Astrocyte (in vitro differentiated cells and primary cell): ENCODE data around the gene PSG1. TPM values are rescaled to one million over a fixed set of nuclear protein-coding genes. Genes with fewer than 3 reads are reported as not detected.
A peak's percentile ranks its signal among the peaks of the same experiment; 100 is the strongest.
"Not testable (repeated sequence)": the region's sequence is repeated elsewhere in the genome, so short reads cannot be mapped to it uniquely, and the experiment has no call there.

Experiments
- DNase-seq: peaks from one replicate; pipeline ENCODE4 v3.0.0-alpha.2; 2010; ENCODE audit warnings: low read depth
- FAIRE-seq: peaks from 2 replicates; lab custom pipeline; 2011; peaks lifted over from hg19 to GRCh38; lab: Jason Lieb, UNC
- H2AFZ ChIP-seq: 2 replicates; pipeline ENCODE4 v1.6.0; 2012; ENCODE audit warnings: low read depth, low read length, inconsistent platforms
- H3K27ac ChIP-seq: 2 replicates; pipeline ENCODE4 v1.5.1; 2011; ENCODE audit warnings: low read depth, low read length, inconsistent platforms
- H3K27me3 ChIP-seq: 2 replicates; pipeline ENCODE4 v1.6.0; 2011; ENCODE audit warnings: low read length, inconsistent platforms; ENCODE audit not compliant: insufficient read depth
- H3K36me3 ChIP-seq: 2 replicates; pipeline ENCODE4 v1.5.1; 2011; ENCODE audit warnings: low read length, inconsistent platforms; ENCODE audit not compliant: insufficient read depth
- H3K4me1 ChIP-seq: 2 replicates; pipeline ENCODE4 v1.5.1; 2011; ENCODE audit warnings: low read length, inconsistent platforms; ENCODE audit not compliant: insufficient read depth
- H3K4me2 ChIP-seq: 2 replicates; pipeline ENCODE4 v1.6.0; 2012; ENCODE audit warnings: low read length, inconsistent platforms
- H3K4me3 ChIP-seq: 2 replicates; pipeline ENCODE4 v1.5.1; 2011; ENCODE audit warnings: low read depth, mild to moderate bottlenecking, low read length, inconsistent platforms; ENCODE audit not compliant: insufficient read depth
- H3K79me2 ChIP-seq: 2 replicates; pipeline ENCODE4 v1.6.0; 2012; ENCODE audit warnings: mild to moderate bottlenecking, low read length, inconsistent platforms; ENCODE audit not compliant: insufficient read depth
- H3K9ac ChIP-seq: 2 replicates; pipeline ENCODE4 v1.6.0; 2012; ENCODE audit warnings: mild to moderate bottlenecking, low read length, inconsistent platforms
- H3K9me3 ChIP-seq: 2 replicates; pipeline ENCODE4 v1.5.1; 2012; ENCODE audit warnings: low read depth, mild to moderate bottlenecking, low read length, inconsistent platforms; ENCODE audit not compliant: insufficient read depth
- H4K20me1 ChIP-seq: 2 replicates; pipeline ENCODE4 v1.6.0; 2012; ENCODE audit warnings: low read length, inconsistent platforms; ENCODE audit not compliant: insufficient read depth
- H3K27ac Mint-ChIP-seq: one replicate; pipeline ENCODE4 v1.8.0; 2021; ENCODE audit warnings: mild to moderate bottlenecking, mixed read lengths; ENCODE audit not compliant: unreplicated experiment
- H3K27me3 Mint-ChIP-seq: one replicate; pipeline ENCODE4 v1.8.0; 2021; ENCODE audit warnings: low read depth, mixed read lengths; ENCODE audit not compliant: unreplicated experiment
- H3K36me3 Mint-ChIP-seq: one replicate; pipeline ENCODE4 v1.8.0; 2021; ENCODE audit warnings: low read depth, mixed read lengths; ENCODE audit not compliant: unreplicated experiment
- H3K4me1 Mint-ChIP-seq: one replicate; pipeline ENCODE4 v1.8.0; 2021; ENCODE audit warnings: low read depth, mixed read lengths; ENCODE audit not compliant: unreplicated experiment
- H3K4me3 Mint-ChIP-seq: one replicate; pipeline ENCODE4 v1.8.0; 2021; ENCODE audit warnings: mild to moderate bottlenecking, moderate library complexity, mixed read lengths; ENCODE audit not compliant: unreplicated experiment
- H3K9me3 Mint-ChIP-seq: one replicate; pipeline ENCODE4 v1.8.0; 2021; ENCODE audit warnings: mild to moderate bottlenecking, mixed read lengths; ENCODE audit not compliant: unreplicated experiment
- total RNA-seq: library from RNA; stranded (reverse); gene quantifications from 2 replicates; pipeline ENCODE4 v1.2.1, GENCODE V29; 2021

The PSG1 gene
- total RNA-seq, 1 donor from 2014 or later, result 0.52 TPM

DNA sequence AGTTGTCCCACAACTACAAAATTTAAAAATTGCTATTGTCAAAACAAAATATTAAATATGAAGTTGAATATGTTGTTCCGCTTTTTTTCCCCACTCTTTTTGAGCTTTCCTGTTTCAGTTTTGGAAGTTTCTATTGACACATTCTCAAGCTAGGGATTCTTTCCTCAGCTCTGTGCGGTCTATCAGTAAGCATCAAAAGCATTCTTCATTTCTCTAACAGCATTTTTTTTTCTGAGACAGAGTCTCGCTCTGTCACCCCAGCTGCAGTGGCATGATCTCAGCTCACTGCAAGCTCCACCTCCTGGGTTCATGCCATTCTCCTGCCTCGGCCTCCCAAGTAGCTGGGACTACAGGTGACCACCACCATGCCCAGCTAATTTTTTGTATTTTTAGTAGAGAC, 33.4 kb upstream of the PSG1 start:
- not testable (repeated sequence) for FAIRE-seq, H3K27ac ChIP-seq, H3K36me3 ChIP-seq, H3K27me3 ChIP-seq, H3K4me1 ChIP-seq, H3K4me1 Mint-ChIP-seq, H3K4me2 ChIP-seq, H3K9ac ChIP-seq, H3K4me3 ChIP-seq, H3K27ac Mint-ChIP-seq, H3K27me3 Mint-ChIP-seq, DNase-seq, H3K9me3 ChIP-seq, H3K36me3 Mint-ChIP-seq, H4K20me1 ChIP-seq, H3K4me3 Mint-ChIP-seq, H2AFZ ChIP-seq, H3K9me3 Mint-ChIP-seq, H3K79me2 ChIP-seq

DNA sequence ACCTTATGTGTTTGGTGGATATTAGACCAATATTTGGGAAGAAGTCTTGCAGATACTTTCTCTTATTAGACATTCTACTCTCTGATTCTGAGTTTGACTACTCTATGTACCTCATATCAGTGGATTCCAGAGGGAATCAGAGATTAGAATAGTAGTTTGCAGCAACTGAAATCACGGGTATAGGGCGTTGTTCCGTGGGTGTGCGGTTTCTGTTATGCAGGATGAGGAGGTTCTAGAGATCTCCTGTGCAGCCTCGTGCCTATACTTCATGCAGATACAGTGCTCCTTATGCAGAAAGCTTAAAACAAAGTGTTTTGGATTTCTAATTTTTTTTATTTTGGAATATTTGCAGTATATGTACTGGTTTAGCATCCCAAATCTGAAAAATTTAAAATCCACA, 32.2 kb upstream of the PSG1 start:
- not testable (repeated sequence) for H3K9me3 ChIP-seq, H3K4me3 ChIP-seq, H3K79me2 ChIP-seq, H3K4me1 ChIP-seq, H3K27ac Mint-ChIP-seq, H3K27ac ChIP-seq, H4K20me1 ChIP-seq, H3K36me3 ChIP-seq, H3K36me3 Mint-ChIP-seq, DNase-seq, H3K27me3 Mint-ChIP-seq, H3K27me3 ChIP-seq, FAIRE-seq, H3K4me3 Mint-ChIP-seq, H3K4me1 Mint-ChIP-seq, H3K9ac ChIP-seq, H2AFZ ChIP-seq, H3K4me2 ChIP-seq
- H3K9me3 Mint-ChIP-seq, result peaks cover 15% of the 10 kb centered on the region

DNA sequence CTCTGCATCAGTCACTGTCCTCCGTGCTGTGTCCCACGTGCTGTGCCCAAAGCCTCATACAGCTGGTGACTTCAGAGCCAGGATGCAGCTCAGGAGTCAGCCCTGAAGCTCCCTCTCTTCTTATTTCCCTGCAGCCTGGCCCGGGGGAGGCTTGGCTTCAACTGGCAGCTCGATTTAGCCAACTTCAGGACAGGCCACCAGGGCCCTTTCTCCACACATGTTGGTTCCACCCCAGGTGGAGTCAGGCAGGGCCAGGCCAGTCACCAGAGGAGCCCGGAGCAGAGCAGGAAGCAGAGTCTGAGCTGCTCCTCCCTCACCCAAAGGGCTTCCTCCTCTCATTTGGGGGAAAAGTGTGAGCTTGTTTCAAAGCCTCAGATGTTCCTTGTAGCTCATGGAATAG, 26.6 kb upstream of the PSG1 start:
- not testable (repeated sequence) for DNase-seq, FAIRE-seq, H3K27me3 Mint-ChIP-seq, H3K27ac Mint-ChIP-seq, H2AFZ ChIP-seq, H3K4me1 ChIP-seq, H3K4me3 ChIP-seq, H3K36me3 ChIP-seq, H3K36me3 Mint-ChIP-seq, H3K27me3 ChIP-seq, H4K20me1 ChIP-seq, H3K9me3 ChIP-seq, H3K4me2 ChIP-seq, H3K9ac ChIP-seq, H3K4me3 Mint-ChIP-seq, H3K4me1 Mint-ChIP-seq, H3K27ac ChIP-seq, H3K79me2 ChIP-seq
- H3K9me3 Mint-ChIP-seq, result peaks cover 24% of the 10 kb centered on the region

DNA sequence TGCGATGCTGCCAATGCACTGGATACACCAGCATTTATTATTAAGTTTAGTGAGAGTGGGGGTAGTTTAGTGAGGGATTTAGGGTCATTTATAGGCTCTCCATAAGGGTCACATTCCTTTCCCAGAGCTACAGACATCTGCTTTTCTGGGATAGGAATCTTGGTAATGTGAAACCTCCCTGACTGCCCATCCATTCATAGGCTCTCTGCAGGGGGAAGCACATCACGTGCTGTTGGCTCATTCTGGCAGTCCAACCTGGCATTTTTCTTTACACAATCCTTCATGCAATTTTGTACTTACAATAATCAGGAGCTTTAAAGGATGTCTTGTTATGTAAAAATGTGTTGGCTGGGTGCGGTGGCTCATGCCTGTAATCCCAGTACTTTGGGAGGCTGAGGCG, 21.0 kb upstream of the PSG1 start:
- H3K4me1 ChIP-seq, FAIRE-seq, H3K4me1 Mint-ChIP-seq, DNase-seq, H3K4me3 Mint-ChIP-seq, H3K27ac Mint-ChIP-seq, H3K4me2 ChIP-seq, H3K9me3 Mint-ChIP-seq, H3K9me3 ChIP-seq, H3K9ac ChIP-seq, H3K36me3 Mint-ChIP-seq, H3K79me2 ChIP-seq, H3K27me3 ChIP-seq, H2AFZ ChIP-seq, H3K4me3 ChIP-seq, H3K27ac ChIP-seq, H3K36me3 ChIP-seq, H3K27me3 Mint-ChIP-seq, H4K20me1 ChIP-seq: not testable (repeated sequence)

DNA sequence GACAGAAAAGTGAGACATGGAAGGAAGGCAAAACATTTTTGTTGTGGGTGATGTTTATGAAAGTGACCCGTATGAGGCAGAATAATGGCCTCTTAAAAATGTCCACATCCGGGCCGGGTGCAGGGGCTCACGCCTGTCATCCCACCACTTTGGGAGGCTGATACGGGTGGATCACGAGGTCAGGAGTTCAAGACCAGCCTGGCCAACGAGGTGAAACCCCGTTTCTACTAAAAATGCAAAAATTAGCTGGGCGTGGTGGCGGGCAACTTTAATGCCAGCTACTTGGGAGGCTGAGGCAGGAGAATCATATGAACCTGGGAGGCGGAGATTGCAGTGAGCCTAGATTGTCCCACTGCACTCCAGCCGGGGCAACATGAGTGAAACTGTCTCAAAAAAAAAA, 20.2 kb upstream of the PSG1 start:
- not testable (repeated sequence) for H3K27me3 Mint-ChIP-seq, H4K20me1 ChIP-seq, H3K79me2 ChIP-seq, H3K9me3 Mint-ChIP-seq, H3K9ac ChIP-seq, H3K36me3 ChIP-seq, H3K4me3 ChIP-seq, H3K4me2 ChIP-seq, FAIRE-seq, H2AFZ ChIP-seq, H3K27ac Mint-ChIP-seq, H3K4me1 ChIP-seq, H3K27ac ChIP-seq, H3K4me3 Mint-ChIP-seq, H3K9me3 ChIP-seq, H3K4me1 Mint-ChIP-seq, H3K27me3 ChIP-seq, H3K36me3 Mint-ChIP-seq, DNase-seq

DNA sequence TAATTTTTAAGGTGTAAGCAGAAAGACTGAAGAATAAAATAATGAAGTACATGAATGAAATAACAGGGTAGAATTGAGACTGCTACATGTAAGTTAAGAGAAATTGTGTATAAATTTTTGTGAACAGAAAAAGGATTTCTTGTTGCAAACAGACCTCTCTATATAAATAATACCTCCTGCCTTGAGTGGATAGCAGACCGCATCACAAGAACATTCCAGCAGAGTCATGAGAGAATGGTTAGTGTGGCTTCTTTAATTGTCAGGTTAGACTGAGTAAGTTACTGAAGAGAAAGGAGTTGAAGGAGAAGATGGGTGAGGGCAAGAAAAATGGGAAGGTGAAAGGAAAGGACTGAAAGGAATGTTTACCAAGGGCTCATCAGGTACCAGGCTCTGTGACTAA, 19.6 kb upstream of the PSG1 start:
- H3K79me2 ChIP-seq, H3K36me3 Mint-ChIP-seq, H3K4me3 Mint-ChIP-seq, H3K4me2 ChIP-seq, H3K27ac ChIP-seq, H4K20me1 ChIP-seq, H3K4me1 Mint-ChIP-seq, H3K9ac ChIP-seq, H2AFZ ChIP-seq, H3K9me3 ChIP-seq, H3K36me3 ChIP-seq, FAIRE-seq, H3K27me3 Mint-ChIP-seq, H3K4me3 ChIP-seq, H3K27me3 ChIP-seq, H3K27ac Mint-ChIP-seq, H3K9me3 Mint-ChIP-seq, H3K4me1 ChIP-seq: not testable (repeated sequence)
- peak; percentile 13 for DNase-seq
